ENCODE measurements around the gene SDF2.
"Not testable (repeated sequence)": the region's sequence is repeated elsewhere in the genome, so short reads cannot be mapped to it uniquely, and the experiment has no call there.

The SDF2 gene

GRCh38 chr17:28685366-28685765 is 23.7 kb upstream of the SDF2 start:
- no peak for FAIRE-seq
- DNase-seq (ENCODE audit: insufficient read length, low spot score): no peak

- no peak for FAIRE-seq
- peak; percentile 45 for DNase-seq (ENCODE audit: insufficient read length, low spot score)
These were observed 23.3 kb upstream of the SDF2 start for GRCh38 chr17:28684963-28685362.

GRCh38 chr17:28682655-28683054 is 20.9 kb upstream of the SDF2 start:
- FAIRE-seq (no peak), DNase-seq (ENCODE audit: insufficient read length, low spot score) (no peak)

- DNase-seq (ENCODE audit: insufficient read length, low spot score): no peak
- no peak for FAIRE-seq
These were observed 14.3 kb upstream of the SDF2 start for GRCh38 chr17:28675980-28676379.

- DNase-seq (ENCODE audit: insufficient read length, low spot score) (no peak), FAIRE-seq (no peak)
These were observed 13.8 kb upstream of the SDF2 start for GRCh38 chr17:28675490-28675889.

GRCh38 chr17:28669918-28670317 is 8.2 kb upstream of the SDF2 start:
- DNase-seq (ENCODE audit: insufficient read length, low spot score) (no peak), FAIRE-seq (no peak)

- DNase-seq (ENCODE audit: insufficient read length, low spot score) (no peak), FAIRE-seq (no peak)
These were observed 6.2 kb upstream of the SDF2 start for GRCh38 chr17:28667870-28668269.

GRCh38 chr17:28665994-28666393 is 4.3 kb upstream of the SDF2 start:
- FAIRE-seq: no peak

GRCh38 chr17:28663723-28664122 is 2.0 kb upstream of the SDF2 start:
- no peak for FAIRE-seq
- DNase-seq (ENCODE audit: insufficient read length, low spot score): no peak

More at GRCh38 chr17:28665994-28666393, 4.3 kb upstream of the SDF2 start:
- no peak for DNase-seq (ENCODE audit: insufficient read length, low spot score)

- FAIRE-seq: no peak
- DNase-seq (ENCODE audit: insufficient read length, low spot score): no peak
These were observed 772 bp upstream of the SDF2 start for GRCh38 chr17:28662527-28662829.

- DNase-seq (ENCODE audit: insufficient read length, low spot score); FAIRE-seq: not testable (repeated sequence)
These were observed 2.2 kb downstream of the SDF2 start for GRCh38 chr17:28659497-28659881.

- not testable (repeated sequence) for DNase-seq (ENCODE audit: insufficient read length, low spot score); FAIRE-seq
These were observed 2.8 kb downstream of the SDF2 start for GRCh38 chr17:28658766-28659496.

GRCh38 chr17:28658342-28658741 is 3.4 kb downstream of the SDF2 start:
- DNase-seq (ENCODE audit: insufficient read length, low spot score); FAIRE-seq: not testable (repeated sequence)

- DNase-seq (ENCODE audit: insufficient read length, low spot score): no peak
- FAIRE-seq: no peak
These were observed 4.0 kb downstream of the SDF2 start for GRCh38 chr17:28657756-28658155.

GRCh38 chr17:28655160-28655559 is 6.5 kb downstream of the SDF2 start:
- FAIRE-seq (no peak), DNase-seq (ENCODE audit: insufficient read length, low spot score) (no peak)

GRCh38 chr17:28648698-28649097 is 13.0 kb downstream of the SDF2 start:
- FAIRE-seq (no peak), DNase-seq (ENCODE audit: insufficient read length, low spot score) (no peak)

GRCh38 chr17:28646039-28646754 is 15.5 kb downstream of the SDF2 start:
- DNase-seq (ENCODE audit: insufficient read length, low spot score): no peak
- no peak for FAIRE-seq

GRCh38 chr17:28645576-28645939 is 16.1 kb downstream of the SDF2 start:
- FAIRE-seq (no peak), DNase-seq (ENCODE audit: insufficient read length, low spot score) (no peak)

- peak; percentile 99 for DNase-seq (ENCODE audit: insufficient read length, low spot score)
- peak; percentile 98 for FAIRE-seq
These were observed 16.7 kb downstream of the SDF2 start, which contains the start of gene BLTP2 for GRCh38 chr17:28644787-28645575. BLTP2 (minus strand) TSS chr17:28645158; CDS start chr17:28645056, 102 bp downstream.

- FAIRE-seq (no peak), DNase-seq (ENCODE audit: insufficient read length, low spot score) (peak; percentile 72)
These were observed 17.5 kb downstream of the SDF2 start for GRCh38 chr17:28643983-28644786.

- FAIRE-seq (no peak), DNase-seq (ENCODE audit: insufficient read length, low spot score) (no peak)
These were observed 20.1 kb downstream of the SDF2 start for GRCh38 chr17:28641579-28641978.
